SK-N-DZ (cell line): ENCODE data around the gene ZNF518A.

Experiments
- small RNA-seq, 2 experiments: library from RNA; depleted of rRNA; stranded (forward); fragments of <200 nt; gene quantifications; one replicate each; pipeline ENCODE3, GENCODE V24; 2014

Gene ZNF518A

Small RNAs within 50 kb of the gene (small RNA-seq; reads per million reads assigned to genes)
- gene RNU6-271P = 0.05 to 0.09 reads per million in 2 experiments
